ENCODE data around the gene AHRR.
A peak's percentile ranks its signal among the peaks of the same experiment; 100 is the strongest.
"Not testable (repeated sequence)": the region's sequence is repeated elsewhere in the genome, so short reads cannot be mapped to it uniquely, and the experiment has no call there.

Gene AHRR

DNA sequence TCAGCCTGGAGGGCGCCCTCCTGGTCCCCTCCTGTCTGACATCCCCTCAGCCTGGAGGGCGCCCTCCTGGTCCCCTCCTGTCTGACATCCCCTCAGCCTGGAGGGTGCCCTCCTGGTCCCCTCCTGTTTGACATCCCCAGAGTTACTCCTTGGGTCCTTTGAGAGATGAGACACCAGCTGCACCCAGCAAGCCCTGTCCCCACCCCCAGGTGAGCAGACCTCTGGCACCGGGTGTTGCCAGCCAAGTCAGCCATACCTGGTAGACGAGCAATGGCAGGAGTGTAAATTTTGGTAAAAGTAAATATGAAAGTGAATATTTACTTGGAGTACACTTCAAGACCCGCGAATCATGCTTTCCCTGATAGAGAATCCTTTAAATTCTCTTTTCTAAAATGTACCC, 146.9 kb downstream of the AHRR start:
- no peaks in the 10 kb centered on the region for H3K9me3 Mint-ChIP-seq
- ATAC-seq (no peak), DNase-seq (no peak)
- H3K36me3 Mint-ChIP-seq (ENCODE audit: low read depth), result peaks cover 28% of the 10 kb centered on the region
- H3K4me3 Mint-ChIP-seq, result no peak overlapping the region
- H3K4me1 Mint-ChIP-seq, result peaks cover 36% of the 10 kb centered on the region
- no peak overlapping the region for H3K27ac Mint-ChIP-seq
- no peaks in the 10 kb centered on the region for H3K27me3 Mint-ChIP-seq

DNA sequence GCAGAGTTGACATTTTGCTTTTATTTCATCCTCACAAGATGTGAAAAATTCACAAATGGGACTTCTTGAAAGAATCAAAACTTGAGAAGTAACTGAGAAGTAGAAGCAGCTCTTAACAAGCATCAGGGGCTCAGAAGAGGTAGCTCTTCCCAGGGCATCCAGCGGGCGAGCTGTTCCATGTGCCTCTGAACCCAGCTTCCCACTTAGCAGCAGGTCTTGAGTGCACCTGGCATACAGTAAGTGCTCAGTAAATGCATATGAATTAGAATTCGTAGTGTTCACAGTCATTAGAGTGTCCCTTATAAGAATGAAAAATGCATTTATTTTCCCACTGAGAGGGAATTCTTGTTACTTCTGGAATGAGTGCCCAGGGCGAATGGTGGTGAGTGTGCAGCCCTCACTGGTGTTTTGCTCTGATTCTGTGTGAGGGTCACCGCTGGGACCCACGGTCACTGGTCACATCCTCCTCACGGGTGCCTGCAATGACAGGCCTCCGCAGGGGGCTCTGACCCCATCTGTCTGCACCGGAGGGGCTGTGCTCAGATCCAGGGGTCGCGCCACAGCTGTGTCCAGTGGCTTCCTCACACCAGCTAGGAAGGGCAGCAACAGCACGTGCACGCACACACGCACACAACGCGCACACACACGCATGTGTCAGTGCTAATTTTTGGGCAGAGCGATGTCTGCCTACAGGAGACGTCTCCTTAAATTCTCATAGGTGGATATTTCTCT, 148.4 kb downstream of the AHRR start:
- peaks cover 21% of the 10 kb centered on the region for H3K36me3 Mint-ChIP-seq (ENCODE audit: low read depth)
- no peak overlapping the region for H3K27ac Mint-ChIP-seq
- no peaks in the 10 kb centered on the region for H3K9me3 Mint-ChIP-seq
- peaks cover 2% of the 10 kb centered on the region for H3K27me3 Mint-ChIP-seq
- ATAC-seq (no peak), DNase-seq (no peak)
- peaks cover 24% of the 10 kb centered on the region for H3K4me1 Mint-ChIP-seq
- peak overlapping the region; percentile 87 for H3K4me3 Mint-ChIP-seq

DNA sequence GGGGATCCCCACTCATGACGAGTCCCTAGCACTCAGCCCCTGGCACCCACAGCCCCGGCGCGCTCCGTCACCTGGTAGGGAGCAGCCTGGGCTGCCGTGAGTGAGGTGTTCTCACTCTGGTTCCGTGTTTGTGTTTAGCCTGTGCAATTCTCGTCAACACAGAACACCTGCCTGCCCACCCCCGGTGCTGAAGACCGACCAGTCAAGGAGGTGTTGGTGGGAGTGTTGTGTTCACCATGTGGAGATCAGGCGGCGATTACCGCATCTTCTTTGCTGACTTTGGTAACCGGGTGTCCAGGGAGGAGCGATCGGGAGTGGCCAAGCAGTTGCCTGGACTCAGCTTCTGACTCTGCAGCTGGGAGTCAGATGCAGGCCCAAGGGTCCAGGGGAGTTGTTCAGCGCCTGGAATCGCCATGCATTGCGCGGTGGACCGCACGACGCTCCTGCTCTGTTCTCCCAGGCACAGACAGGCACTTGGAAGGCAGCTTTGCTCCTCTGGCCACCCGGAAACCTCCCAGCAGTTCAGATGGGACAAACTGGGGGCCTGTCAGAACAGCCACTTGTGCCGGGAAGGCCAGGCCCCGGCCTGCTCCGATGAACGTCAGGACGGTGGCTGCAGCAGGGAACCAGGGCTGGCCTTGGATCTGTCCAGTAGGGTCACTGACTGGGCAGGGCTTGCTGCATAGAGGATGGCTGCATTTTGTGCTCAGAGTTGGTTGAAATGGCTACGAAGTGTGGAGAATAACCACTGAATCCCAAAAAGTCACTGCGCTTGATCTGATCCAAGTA, 149.6 kb downstream of the AHRR start:
- peak overlapping the region; percentile 87 for H3K4me3 Mint-ChIP-seq
- ATAC-seq (no peak), DNase-seq (no peak)
- H3K27ac Mint-ChIP-seq, result peak overlapping the region; percentile 86
- peaks cover 27% of the 10 kb centered on the region for H3K4me1 Mint-ChIP-seq
- H3K9me3 Mint-ChIP-seq, result no peaks in the 10 kb centered on the region
- peaks cover 5% of the 10 kb centered on the region for H3K27me3 Mint-ChIP-seq
- H3K36me3 Mint-ChIP-seq (ENCODE audit: low read depth), result peaks cover 21% of the 10 kb centered on the region

- Mint-ChIP-seq H3K4me3 (peak overlapping the region; percentile 87), H3K27me3 (peaks cover 5% of the 10 kb centered on the region), H3K4me1 (peaks cover 27% of the 10 kb centered on the region), H3K9me3 (no peaks in the 10 kb centered on the region), H3K36me3 (ENCODE audit: low read depth) (peaks cover 19% of the 10 kb centered on the region), H3K27ac (peak overlapping the region; percentile 86)
- ATAC-seq (no peak), DNase-seq (no peak)
Observed at GRCh38 chr5:471750-472058, 150.2 kb downstream of the AHRR start.

GRCh38 chr5:472076-472655, 150.7 kb downstream of the AHRR start:
- peaks cover 5% of the 10 kb centered on the region for H3K27me3 Mint-ChIP-seq
- DNase-seq (no peak), ATAC-seq (peak; percentile 8)
- H3K27ac Mint-ChIP-seq, result peak overlapping the region; percentile 86
- peaks cover 27% of the 10 kb centered on the region for H3K4me1 Mint-ChIP-seq
- peak overlapping the region; percentile 87 for H3K4me3 Mint-ChIP-seq
- no peaks in the 10 kb centered on the region for H3K9me3 Mint-ChIP-seq
- H3K36me3 Mint-ChIP-seq (ENCODE audit: low read depth), result peaks cover 17% of the 10 kb centered on the region

DNA sequence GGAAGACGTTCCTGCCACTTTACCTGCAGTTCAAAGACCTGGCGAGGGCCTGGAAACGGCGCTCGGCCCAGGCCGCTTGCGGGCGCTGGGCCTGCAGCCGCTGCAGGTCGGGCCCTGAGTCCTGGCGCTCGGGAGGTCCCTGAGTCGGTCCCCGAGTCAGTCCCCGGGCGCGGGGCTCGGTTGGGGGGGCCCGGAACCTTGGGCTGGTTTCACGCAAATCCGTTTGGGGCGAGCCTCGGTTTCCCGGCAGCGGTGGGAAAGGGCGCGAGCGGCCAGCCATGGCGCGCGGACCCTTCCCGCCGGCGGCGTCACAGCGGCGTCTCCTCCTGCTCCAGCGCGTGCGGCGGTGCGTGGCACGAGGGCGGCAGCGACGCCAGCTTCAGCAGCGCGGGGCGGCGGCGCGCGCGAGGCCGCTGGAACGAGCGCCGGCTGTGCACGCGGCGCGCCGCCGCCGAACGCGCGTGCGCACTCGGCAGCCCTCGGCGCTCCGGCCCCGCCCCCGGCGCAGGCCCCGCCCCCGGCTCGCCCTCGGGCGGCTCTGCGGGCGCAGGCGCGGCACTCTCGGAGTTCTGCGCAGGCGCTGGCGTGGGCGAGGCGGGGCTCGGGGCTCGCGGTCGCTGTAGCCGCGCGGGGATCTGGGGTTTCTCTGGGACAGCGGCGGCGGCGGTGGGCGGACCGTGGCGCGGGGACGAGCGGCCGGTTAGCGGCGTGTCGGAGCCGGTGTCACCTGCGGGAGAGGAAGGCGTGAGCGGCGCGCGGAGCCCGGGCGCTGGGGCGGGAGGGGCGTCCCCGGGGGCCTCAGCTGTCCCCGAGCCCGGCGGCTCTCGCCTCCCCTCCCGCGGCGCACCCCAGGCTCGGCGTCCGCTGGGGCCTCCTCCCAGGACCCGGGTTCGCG, 151.4 kb downstream of the AHRR start:
- peak; percentile 81 for ATAC-seq
- Mint-ChIP-seq H3K9me3 (no peaks in the 10 kb centered on the region), H3K4me3 (peak overlapping the region; percentile 87), H3K27me3 (peaks cover 9% of the 10 kb centered on the region), H3K27ac (peak overlapping the region; percentile 86), H3K36me3 (ENCODE audit: low read depth) (peaks cover 17% of the 10 kb centered on the region), H3K4me1 (peaks cover 27% of the 10 kb centered on the region)
- peak; percentile 93 for DNase-seq

DNA sequence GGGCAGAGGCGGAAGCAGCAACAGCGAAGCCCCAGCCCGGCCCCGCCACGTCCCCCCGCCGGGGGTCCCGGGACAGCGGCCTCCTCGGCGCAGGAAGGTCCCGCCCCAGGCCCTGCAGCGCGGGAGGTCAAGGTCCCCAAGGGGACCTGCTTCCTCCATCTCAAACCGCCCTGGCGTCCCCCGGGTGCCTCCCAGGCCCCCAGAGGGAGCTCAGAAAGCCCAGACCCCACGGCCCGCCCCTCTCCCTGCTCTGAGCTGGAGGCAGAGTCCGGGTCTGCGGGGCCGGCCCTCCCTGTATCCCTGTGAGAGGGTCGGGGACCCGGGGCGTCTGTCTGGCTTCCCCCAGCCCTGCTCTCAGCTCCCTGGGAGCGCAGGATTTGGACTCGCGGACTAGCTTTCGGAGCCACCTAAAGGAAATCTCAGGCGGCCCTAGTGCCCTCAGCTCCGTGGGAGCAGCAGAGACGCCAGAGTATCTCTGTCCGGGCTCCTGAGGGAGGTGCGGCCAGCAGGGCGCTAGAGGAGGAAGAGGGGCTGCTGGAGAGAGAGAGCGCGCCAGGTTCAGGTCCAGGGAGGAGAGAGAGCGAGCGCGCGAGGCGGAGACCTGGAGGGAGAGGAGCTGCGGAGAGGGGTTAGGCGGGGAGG, 152.2 kb downstream of the AHRR start:
- no peak for DNase-seq
- peak overlapping the region; percentile 85 for H3K4me3 Mint-ChIP-seq
- peak; percentile 13 for ATAC-seq
- H3K9me3 Mint-ChIP-seq, result no peaks in the 10 kb centered on the region
- H3K27me3 Mint-ChIP-seq, result peaks cover 9% of the 10 kb centered on the region
- H3K36me3 Mint-ChIP-seq (ENCODE audit: low read depth), result peaks cover 17% of the 10 kb centered on the region
- H3K27ac Mint-ChIP-seq, result no peak overlapping the region
- H3K4me1 Mint-ChIP-seq, result peaks cover 27% of the 10 kb centered on the region

GRCh38 chr5:474232-474839, 152.8 kb downstream of the AHRR start:
- not testable (repeated sequence) for ATAC-seq, H3K27me3 Mint-ChIP-seq, DNase-seq, H3K27ac Mint-ChIP-seq, H3K9me3 Mint-ChIP-seq
- peaks cover 17% of the 10 kb centered on the region for H3K36me3 Mint-ChIP-seq (ENCODE audit: low read depth)
- peaks cover 27% of the 10 kb centered on the region for H3K4me1 Mint-ChIP-seq
- H3K4me3 Mint-ChIP-seq, result peak overlapping the region; percentile 85

DNA sequence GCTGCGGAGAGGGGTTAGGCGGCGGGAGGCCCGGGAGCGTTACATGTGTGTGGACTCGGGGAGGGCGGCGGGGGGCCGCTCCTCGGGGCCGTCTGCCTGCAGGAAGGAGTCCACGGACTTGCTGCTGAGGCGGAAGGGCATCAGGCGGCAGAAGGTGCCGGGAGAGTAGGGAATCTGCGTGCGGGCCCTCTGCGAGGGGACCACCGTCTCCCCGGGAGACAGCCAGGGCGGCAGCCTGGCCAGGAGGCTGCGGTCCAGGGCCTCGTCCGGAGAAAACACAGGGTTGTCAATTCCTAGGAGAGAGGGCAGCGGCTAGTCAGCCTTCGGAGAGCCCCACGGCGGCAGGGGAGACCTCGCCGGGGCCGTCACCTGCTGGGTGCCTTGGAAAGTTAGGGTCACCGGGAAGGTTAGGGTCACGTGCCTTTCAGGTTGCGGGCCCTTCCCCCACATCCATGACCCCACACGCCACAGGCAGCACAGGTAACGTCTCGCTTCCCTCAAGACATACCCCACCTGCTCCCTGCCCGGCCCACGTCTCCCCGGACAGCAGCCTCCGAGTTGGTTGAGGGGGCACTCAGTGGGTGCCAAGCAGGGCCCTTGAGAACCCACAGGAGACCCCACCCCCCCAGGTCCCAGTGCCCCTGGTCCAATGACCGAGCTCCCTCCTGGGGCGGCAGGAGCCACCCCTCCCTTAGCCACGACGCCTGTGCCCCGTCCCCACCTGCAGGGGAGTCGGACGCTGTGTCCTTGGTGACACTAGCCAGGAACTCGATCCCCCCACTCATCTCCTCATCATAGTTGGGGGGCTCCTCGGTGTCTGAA, 153.5 kb downstream of the AHRR start:
- H3K9me3 Mint-ChIP-seq, result no peaks in the 10 kb centered on the region
- peaks cover 9% of the 10 kb centered on the region for H3K27me3 Mint-ChIP-seq
- no peak for DNase-seq
- peak overlapping the region; percentile 57 for H3K4me3 Mint-ChIP-seq
- H3K36me3 Mint-ChIP-seq (ENCODE audit: low read depth), result peaks cover 15% of the 10 kb centered on the region
- ATAC-seq, result no peak
- no peak overlapping the region for H3K27ac Mint-ChIP-seq
- H3K4me1 Mint-ChIP-seq, result peaks cover 23% of the 10 kb centered on the region

GRCh38 chr5:475704-476101, 154.2 kb downstream of the AHRR start:
- no peak for ATAC-seq
- H3K9me3 Mint-ChIP-seq, result no peaks in the 10 kb centered on the region
- peaks cover 9% of the 10 kb centered on the region for H3K27me3 Mint-ChIP-seq
- H3K4me3 Mint-ChIP-seq, result peak overlapping the region; percentile 38
- peaks cover 17% of the 10 kb centered on the region for H3K4me1 Mint-ChIP-seq
- no peak for DNase-seq
- H3K36me3 Mint-ChIP-seq (ENCODE audit: low read depth), result peaks cover 10% of the 10 kb centered on the region
- H3K27ac Mint-ChIP-seq, result no peak overlapping the region

DNA sequence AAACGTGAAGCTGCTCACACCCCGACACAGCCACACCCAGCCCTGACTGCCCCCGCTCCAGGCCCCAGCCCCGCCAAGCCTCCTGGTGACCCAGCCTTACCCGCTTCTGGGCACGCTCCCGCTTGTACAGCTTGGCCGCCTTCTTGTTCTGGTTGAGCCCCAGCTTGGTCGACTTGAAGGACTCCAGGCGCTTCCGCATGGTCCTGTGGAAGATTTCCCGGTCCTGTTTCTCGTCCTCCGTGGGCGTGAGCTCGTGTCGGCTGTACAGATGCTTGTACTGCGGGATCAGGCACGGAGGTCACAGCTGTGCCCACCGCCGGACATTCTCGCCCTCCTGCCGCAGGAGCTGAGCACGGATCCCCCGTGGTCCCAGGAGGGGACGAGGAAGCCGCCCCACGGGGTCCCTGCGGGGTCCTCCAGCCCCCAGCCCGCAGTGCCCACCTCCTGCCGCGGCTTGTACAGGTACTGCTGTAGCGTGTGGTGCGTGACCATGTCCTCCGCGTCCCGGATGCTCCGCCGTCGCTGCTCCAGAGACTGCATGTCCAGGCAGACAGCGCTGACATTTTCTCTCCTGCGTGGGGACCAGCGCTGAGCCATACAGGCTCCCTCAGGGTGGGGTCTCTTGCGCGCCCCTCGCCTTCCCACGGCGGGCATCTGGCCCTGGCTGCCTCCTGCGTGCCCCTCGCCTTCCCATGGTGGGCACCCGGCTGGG, 154.7 kb downstream of the AHRR start:
- ATAC-seq, result no peak
- Mint-ChIP-seq H3K27ac (no peak overlapping the region), H3K27me3 (peaks cover 9% of the 10 kb centered on the region), H3K36me3 (ENCODE audit: low read depth) (peaks cover 6% of the 10 kb centered on the region), H3K4me3 (no peak overlapping the region), H3K9me3 (no peaks in the 10 kb centered on the region), H3K4me1 (peaks cover 11% of the 10 kb centered on the region)
- DNase-seq, result no peak

DNA sequence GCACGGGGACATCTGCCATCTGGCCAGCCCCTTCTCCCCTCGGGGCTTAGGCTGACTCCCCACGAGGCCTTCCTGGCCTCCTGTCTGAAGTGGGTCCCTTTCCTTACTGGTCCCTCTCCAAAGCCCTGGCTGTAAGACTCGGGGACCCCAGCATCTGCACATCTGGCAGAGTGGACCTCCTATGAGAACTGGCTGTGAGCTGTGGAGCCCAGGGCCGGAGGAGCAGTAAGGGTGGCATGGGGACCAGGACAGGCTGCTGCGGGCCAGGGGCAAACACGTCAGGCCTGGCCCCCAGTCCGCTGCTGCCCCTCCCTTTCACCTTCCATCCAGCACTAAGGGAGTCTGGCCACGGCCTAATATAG, 155.3 kb downstream of the AHRR start:
- H3K27me3 Mint-ChIP-seq, result peaks cover 11% of the 10 kb centered on the region
- H3K36me3 Mint-ChIP-seq (ENCODE audit: low read depth), result peaks cover 3% of the 10 kb centered on the region
- H3K9me3 Mint-ChIP-seq, result no peaks in the 10 kb centered on the region
- H3K27ac Mint-ChIP-seq, result no peak overlapping the region
- DNase-seq, result no peak
- no peak for ATAC-seq
- H3K4me3 Mint-ChIP-seq, result no peak overlapping the region
- H3K4me1 Mint-ChIP-seq, result peaks cover 6% of the 10 kb centered on the region
